Vagina (tissue), 2 donors: Measurements from ENCODE around the gene HSPA1B.

ENCODE experiments used
- POLR2A ChIP-seq, 2 donors: fragments of 450-650 bp; IDR thresholded peaks; one replicate each; pipeline ENCODE4 v1.6.1; 2017; ENCODE audit warnings: antibody characterized with exemption in 2 of 2, mild to moderate bottlenecking in 2 of 2, moderate library complexity in 2 of 2
- POLR2AphosphoS5 ChIP-seq, 2 donors: sonication (generic); formaldehyde crosslinking; IDR thresholded peaks; one replicate each; pipeline ENCODE4 v1.9.0; 2017; ENCODE audit warnings: antibody characterized with exemption in 2 of 2, mild to moderate bottlenecking in 2 of 2, low read depth in 1 of 2; ENCODE audit not compliant: insufficient read depth in 1 of 2
- TF ChIP-seq, protein P1 (sequence below), 3 experiments: fragments of 450-650 bp in 2 of 3; fragments of 200-600 bp in 1 of 3; sonication (generic) in 1 of 3; IDR thresholded peaks; one replicate each; pipeline ENCODE4 v1.5.1; 2017 to 2019; ENCODE audit warnings: antibody characterized with exemption in 3 of 3, mild to moderate bottlenecking in 2 of 3, moderate library complexity in 2 of 3

DNA sequence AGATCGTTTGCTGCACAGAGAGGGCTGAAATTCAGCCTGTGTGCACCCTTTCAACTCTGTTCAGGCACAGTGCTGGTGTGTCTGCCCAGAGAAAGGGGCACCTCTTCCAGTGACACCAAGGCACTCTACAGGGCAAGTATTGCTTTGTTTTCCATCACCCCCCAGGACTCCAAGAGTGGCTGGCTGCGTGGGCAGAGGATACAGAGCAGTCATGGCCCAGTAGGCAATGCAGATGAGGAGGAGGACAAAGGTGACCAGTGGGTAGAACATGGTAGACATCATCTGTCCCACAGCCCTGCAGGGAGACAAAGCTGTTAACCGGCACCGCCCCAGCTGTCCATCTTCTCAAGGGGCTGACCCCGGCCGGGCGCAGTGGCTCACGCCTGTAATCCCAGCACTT lies 41.8 kb downstream of the HSPA1B start:
- TF ChIP-seq, protein P1, sequence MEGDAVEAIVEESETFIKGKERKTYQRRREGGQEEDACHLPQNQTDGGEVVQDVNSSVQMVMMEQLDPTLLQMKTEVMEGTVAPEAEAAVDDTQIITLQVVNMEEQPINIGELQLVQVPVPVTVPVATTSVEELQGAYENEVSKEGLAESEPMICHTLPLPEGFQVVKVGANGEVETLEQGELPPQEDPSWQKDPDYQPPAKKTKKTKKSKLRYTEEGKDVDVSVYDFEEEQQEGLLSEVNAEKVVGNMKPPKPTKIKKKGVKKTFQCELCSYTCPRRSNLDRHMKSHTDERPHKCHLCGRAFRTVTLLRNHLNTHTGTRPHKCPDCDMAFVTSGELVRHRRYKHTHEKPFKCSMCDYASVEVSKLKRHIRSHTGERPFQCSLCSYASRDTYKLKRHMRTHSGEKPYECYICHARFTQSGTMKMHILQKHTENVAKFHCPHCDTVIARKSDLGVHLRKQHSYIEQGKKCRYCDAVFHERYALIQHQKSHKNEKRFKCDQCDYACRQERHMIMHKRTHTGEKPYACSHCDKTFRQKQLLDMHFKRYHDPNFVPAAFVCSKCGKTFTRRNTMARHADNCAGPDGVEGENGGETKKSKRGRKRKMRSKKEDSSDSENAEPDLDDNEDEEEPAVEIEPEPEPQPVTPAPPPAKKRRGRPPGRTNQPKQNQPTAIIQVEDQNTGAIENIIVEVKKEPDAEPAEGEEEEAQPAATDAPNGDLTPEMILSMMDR (IDR thresholded peaks at IDR 0.05): no peak
- TF ChIP-seq POLR2A (IDR thresholded peaks at IDR 0.05) (no peak), POLR2AphosphoS5 (IDR thresholded peaks at IDR 0.05; ENCODE audit: insufficient read depth in 1 of 2, low read depth in 1 of 2) (no peak)
